ENCODE measurements around the gene RAB20.

The RAB20 gene

DNA sequence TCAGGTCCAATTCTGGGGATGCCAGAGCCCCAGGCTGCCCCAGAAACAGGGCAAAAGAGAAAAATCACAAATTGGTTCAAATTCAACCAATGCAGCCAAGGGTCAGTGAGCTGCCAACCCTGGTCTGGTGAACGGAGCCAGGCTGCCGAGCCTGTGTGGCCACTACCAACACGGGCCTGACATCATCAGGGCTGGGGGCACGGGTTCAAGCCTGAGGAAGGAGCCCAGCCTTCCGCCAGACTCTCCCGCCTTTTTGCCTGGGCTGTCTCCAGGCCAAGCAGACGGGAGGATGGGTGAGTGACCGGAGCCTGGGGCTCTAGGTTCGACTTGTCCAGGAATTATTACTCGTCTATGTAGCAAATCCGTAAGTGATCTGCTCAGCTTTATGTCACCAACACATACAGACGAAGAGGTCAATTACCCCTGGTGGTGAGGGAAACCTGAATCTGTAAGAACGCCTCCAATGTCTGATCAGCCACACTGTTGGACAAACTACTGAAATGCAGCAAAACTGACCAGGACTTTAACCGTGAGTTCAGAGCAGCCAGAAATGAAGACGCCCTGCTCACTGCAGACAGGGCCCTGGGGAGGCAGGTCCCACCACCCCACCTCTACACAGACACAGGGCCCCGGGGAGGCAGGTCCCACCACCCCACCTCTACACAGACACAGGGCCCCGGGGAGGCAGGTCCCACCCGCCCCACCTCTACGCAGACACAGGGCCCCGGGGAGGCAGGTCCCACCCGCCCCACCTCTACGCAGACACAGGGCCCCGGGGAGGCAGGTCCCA is 31.8 kb downstream of the RAB20 start:
- no peak for DNase-seq (ENCODE audit: low read depth in 2 of 3, low spot score in 2 of 3)

DNA sequence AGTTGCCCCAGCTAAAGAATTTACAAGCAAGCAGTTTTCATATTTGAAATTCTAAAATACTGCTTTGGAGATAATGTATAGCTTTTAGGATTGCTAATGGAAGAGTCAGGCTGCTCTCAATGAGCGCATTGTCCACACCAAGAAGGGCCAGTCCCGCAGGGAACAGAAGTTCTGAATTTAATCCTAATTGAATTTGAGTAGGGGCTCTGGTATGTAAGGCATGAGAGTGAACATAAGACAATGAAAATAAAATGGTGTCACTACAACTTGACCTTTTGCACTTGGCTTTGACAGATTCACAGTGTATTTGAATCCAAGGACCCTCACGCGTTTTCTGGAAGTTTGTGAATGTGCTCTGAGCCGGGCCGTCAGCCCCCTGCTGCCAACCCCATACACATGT is 32.6 kb downstream of the RAB20 start:
- DNase-seq (ENCODE audit: low read depth in 2 of 3, low spot score in 2 of 3), result no peak

DNA sequence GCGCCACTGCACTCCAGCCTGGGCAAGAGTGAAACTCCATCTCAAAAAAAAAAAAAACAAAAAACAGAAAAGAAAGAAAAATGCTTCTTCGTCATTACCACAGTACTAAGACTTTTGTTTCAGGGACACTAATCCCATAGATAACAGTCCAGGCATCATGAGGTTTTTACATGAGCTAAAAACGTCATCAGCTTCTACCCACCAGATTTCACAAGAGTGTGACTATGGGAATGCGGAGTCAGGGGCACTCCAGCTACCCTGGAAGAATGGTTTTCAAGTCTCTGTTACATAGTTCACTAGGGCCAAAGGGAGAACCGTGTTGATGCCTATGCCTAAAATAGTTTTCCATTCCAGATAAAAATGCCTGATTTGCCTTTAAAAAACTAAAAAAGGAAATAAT is 33.2 kb downstream of the RAB20 start:
- no peak for DNase-seq (ENCODE audit: low read depth in 2 of 3, low spot score in 2 of 3)

DNA sequence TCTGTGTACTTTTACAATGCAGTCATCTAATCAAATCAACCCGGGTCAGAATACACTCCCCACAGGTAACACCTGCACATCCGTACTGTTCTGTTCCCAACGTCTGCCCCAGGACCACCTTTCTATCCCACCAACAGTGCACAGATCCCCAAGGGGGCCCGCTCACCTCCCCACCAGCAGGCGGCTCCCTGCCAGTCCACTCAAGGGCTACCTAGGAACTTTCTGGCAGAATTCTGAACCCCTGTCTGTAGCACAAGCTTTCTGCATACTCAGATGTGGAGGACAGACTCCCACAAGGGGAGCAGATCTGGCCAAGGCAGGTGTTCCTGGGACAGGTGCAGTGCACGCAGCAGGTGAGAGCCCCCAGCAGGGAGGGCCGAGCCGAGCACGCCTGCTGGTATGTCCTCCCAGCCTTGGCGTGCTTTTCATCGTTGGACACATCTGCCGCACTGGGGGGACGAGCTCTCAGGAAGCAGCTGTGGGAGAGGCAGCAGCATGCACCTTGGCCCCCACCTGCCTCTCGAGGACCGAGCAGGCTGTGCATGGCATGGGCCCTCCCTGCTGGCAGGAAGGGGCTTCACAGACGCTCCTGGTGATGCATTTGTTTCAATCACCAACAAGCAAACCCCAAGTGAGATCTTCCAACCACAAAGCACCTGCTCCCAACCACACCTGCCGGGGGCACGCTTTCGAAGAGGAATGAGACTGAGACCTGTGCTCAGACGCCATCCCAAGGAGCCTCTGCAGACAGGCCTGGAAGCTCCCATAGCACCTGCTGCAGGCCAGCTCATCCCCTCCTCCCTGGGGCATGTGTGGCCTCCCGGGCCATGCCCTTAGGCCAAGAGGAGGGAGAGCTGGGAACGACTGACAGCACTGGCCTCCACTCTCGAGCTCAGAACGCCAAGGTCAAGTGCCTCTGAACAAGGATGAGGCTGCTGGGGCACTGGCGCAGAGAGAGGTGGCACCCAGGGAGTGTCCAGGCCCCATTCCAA is 35.9 kb downstream of the RAB20 start:
- no peak for DNase-seq (ENCODE audit: low read depth in 2 of 3, low spot score in 2 of 3)

DNA sequence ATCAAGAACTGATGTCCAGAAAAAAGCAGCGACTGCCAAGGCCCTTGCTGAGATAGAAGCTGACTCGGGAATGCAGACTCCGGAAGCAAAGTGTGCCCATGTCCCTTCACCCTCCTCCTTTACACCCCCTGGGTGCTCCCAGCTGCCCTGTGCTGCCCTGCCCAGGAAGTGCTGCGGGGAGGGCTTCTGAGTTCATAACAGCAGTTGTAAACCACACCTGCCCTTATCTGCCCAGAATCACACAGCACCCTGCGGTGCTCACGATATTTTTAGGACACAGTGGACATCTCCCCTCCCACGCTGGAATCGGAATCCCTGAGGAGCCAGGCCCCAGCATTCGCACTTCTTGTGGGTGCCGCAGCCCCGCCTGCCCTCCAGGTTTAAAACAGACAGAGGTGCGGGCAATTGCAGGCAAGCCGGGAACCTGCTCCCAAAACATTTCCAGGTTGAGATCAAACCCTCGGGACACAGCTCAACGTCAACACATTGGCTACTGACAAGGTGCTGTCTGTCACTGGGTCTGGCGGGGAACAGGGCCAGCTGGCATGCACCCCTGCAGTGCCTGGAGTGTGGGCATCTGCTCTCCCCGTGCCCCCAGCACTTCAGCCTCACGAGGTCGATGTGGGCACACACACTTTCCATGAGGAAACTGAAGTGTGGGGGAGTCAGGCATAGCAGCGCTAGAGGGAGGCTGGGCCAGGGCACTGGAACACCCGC is 36.8 kb downstream of the RAB20 start:
- DNase-seq (ENCODE audit: low read depth in 2 of 3, low spot score in 2 of 3), result no peak

DNA sequence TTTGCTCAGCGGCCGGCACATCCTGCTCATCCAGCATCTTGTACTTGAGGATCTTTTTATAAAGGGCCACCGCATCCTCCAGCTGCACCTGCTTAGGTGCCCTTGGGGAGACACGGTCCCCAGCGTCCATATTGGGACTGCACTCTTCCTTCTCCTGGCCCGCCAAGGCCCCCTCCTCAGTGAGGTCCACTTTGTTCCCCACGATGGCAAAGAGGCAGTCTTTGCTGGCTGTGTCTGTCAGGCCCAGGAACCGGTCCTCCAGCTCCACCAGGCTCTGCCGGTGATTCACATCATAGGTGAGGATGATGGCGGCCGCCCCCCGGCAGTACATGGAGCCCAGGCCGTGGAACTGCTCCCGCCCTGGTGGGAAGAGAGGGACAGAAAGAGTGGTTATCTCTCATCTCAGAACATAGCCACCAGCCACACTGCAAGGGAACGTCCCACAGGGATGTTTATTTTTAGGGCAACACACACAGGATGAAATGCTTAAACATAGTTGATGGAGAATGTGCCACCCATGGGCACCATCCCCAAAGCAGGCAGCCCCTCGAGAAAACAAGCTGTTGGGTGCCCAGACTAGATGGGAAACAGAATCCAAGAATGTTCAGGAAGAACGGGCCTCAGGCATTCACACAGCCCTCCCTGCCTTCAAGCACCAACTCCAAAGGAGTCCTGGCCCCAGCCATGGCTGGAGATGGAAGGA is 37.5 kb downstream of the RAB20 start:
- no peak for DNase-seq (ENCODE audit: low read depth in 2 of 3, low spot score in 2 of 3)

DNA sequence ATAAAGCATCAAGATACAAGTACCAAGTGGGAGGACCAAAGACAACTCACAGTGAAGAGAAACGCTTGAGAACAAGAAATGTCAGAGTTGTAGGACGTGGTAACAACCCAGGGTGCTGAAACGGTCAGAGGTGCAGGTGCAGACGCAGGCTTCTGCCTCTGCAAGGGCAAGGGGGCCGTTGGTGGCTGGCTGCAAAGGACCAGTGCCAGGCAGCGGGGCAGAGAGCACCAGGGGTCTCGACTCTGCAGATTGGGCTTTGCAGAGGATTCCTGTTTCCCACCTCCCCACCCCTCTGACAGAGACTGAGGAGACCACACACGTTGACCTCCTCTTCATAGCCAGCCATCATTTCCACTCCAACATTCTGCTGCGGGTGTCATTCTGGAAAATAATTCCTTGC is 38.3 kb downstream of the RAB20 start:
- DNase-seq (ENCODE audit: low read depth in 2 of 3, low spot score in 2 of 3), result no peak

DNA sequence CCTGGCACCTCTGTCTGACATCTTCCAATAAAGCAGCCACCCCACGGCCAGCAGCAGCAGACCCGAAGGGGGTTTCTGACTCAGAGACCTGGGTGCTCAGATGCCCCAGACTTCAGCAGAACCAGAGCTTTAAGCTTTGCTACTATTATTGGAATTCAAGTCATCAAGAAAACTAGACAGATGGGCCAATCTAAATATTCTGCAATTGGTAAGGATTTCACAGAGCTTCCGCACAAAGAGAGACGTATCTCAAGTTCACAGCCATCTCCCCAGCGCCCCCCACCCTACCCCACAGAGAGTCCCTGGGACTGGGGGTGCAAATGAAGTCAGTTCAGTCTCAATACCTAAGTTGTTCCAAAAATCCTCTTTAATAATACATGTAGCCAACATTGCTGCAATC is 38.8 kb downstream of the RAB20 start:
- no peak for DNase-seq (ENCODE audit: low read depth in 2 of 3, low spot score in 2 of 3)

DNA sequence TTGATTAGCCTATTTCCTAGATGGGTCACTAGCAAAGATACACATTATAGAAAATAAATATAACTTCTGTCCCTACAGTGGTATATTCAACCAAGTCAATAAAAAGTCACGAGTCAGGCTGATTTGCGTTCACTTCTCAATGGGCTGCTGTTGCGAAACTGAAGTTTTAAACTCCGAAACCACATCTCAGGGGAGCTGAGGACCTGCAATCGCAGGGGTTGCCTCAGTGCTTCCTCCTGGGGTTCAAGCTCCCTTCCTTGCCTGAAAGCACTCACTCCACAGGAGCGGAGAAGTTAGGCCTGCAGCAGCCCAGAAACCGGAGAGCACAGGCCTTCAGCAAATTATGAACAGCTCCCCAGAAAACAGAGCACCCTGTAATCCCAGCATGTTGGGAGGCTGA is 39.6 kb downstream of the RAB20 start:
- no peak for DNase-seq (ENCODE audit: low read depth in 2 of 3, low spot score in 2 of 3)

DNA sequence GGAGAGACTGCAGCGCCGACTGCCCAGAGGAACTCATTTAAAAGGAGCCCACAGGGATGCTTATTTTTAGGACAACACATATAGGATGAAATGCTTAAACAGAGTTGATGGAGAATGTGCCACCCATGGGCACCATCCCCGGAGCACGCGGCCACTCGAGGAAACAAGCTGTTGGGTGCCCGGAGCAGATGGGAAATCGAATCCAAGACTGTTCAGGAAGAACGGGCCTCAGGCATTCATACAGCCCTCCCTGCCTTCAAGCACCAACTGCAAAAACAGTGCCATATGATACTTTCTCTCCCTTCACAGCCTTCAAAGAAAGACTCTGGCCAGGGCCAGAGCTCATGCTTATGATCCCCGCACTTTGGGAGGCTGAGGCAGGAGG is 40.2 kb downstream of the RAB20 start:
- no peak for DNase-seq (ENCODE audit: low read depth in 2 of 3, low spot score in 2 of 3)

DNA sequence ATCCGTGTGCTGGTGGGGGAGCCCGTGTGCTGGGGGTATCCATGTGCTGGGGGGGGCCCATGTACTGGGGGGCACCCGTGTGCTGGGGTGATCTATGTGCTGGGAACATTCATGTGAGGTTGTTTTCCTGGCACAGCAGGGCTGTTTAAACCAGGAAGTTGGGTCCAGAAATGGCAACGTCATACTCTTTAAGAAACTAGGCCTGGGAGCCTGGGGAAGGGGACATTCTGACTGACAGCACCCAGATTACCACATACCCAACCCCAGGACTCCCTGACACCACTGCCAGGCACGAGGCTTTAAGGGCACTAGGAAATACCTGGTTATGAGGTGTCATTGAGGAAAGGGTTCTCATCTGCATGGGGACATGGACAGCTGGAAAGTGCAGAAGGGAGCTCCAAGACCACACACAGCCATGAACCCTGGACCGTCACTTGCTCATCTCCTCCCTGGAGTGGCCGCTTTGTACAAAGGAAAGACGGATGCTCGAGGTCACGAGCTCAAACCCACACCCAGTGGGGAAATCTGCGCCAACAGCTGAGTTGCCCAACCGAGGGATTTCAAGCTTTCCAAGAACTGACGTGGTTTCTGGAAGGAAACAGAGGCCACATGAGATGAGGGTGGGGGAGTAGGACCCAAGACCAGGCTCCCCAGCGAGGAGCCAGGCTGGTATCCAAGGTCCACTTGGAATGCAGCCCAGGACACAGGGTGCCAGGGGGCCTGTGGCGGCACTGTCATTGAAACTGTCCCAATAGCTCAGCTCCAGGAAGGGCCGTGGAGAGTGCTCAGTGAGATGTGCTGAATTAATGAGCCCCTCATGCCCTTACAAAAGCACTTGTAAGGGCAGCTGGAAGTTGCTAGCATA is 40.9 kb downstream of the RAB20 start:
- no peak for DNase-seq (ENCODE audit: low read depth in 2 of 3, low spot score in 2 of 3)

DNA sequence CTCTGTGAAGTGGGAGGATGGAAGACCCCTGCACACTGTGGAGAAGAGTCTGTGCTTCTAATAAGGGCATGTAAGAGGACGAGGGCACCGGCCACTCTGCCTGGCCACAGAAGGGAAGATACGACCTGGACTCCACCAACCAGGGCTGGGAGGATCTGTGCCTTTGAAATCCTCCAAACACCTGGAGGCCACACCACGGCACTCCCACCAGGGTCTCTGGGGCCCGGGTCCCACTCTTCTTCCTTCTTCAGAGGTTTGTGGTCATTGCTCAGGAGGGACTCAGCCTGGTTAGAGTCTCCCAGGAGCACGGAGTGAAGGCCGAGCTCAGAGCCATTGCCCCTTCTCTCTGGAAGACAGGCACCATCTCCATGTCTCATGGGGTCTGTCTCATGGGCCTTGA is 42.0 kb downstream of the RAB20 start:
- DNase-seq (ENCODE audit: low read depth in 2 of 3, low spot score in 2 of 3), result no peak

DNA sequence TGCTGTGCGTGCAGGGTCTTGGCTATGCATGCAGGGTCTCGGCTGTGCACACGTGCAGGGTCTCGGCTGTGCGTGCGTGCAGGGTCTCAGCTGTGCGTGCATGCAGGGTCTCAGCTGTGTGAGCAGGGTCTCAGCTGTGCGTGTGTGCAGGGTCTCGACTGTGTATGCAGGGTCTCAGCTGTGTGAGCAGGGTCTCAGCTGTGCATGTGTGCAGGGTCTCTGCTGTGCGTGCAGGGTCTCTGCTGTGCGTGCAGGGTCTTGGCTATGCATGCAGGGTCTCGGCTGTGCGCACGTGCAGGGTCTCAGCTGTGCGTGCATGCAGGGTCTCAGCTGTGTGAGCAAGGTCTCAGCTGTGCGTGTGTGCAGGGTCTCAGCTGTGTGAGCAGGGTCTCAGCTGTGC is 42.5 kb downstream of the RAB20 start:
- no peak for DNase-seq (ENCODE audit: low read depth in 2 of 3, low spot score in 2 of 3)

DNA sequence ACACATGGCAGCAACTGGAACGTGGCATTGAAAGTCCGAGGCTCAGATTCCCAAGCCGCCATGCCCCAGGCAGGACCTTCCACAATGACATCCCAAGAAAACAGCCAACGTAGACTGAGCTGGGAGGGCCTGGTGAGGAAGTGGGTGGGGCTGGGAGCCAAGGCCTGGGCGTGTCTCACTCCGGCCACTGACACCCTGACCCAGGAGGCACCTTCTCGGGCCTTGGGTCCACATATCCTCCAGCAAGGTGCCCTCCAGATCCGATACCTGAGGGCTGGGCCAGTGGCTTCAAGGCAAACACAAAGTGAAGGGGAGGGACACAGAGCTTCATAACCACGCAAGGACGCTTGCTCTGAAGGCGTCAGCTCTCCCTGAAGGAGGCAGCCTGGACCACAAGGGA is 43.0 kb downstream of the RAB20 start:
- DNase-seq (ENCODE audit: low read depth in 2 of 3, low spot score in 2 of 3), result no peak

DNA sequence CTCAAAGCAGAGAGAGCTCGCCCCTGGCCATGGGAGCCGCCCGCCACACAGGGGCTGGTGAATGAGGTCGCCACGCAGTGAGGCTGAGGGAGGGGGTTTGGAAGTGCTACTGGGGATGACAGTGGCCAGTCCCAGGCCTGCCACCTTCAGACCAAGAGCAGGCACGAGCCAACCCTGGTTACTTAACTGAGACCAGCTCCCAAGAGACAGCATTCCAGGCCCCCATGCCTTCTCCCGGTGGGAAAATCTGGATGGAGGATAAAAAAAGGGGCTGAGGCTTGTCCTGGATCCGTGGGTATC is 43.3 kb downstream of the RAB20 start:
- DNase-seq (ENCODE audit: low read depth in 2 of 3, low spot score in 2 of 3), result no peak

DNA sequence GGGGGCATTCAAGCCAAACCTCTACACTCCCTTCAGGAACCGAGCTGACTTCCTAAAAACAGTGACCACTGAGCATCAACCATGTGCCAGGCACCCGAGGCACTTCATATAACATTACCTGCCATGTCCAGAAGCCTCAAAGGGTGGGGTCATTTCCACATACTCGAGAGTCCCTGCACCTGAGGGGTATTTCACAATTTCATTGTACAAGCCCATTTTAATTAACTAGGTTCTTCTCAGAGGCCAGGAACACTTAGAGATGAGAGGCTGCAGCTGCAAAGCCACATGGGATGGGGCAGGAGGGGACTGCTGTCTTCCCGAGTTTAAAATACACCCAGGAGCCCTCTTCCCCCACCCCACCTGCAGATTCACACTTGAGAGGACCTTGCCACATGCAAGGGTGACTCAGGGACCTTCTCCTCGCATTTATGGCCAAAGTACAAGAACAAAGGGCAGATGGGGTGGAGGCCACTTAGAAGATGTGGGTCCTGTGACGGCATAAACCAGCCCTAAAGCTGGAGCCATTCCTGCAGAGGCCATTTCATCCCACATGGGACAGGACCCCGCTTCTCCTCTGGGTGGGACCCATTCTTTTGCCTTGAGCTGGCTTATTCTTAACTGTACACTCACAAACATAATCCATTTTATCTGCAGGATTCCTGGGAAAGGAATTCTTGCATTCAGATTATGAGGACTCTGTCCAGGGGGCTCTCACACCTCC is 43.9 kb downstream of the RAB20 start:
- no peak for DNase-seq (ENCODE audit: low read depth in 2 of 3, low spot score in 2 of 3)

DNA sequence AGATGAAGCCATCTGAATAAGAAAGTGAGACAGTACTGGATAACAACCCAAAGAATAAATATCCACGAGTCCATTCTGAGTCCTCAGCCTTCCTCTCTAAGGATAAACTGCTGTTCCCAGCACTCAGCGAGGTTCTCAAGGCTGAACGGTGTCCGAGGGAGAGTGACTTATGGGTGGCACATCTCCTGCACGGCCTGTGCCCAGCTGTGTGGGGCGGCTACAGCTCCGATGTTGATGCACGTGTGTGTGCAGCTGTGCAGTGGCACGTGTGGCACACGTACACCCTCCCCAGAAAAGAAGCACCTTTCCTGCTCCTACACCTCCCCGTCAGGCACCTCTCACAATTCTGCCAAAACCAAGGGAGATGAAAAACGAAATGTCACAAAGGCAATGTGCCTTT is 45.0 kb downstream of the RAB20 start:
- no peak for DNase-seq (ENCODE audit: low read depth in 2 of 3, low spot score in 2 of 3)

DNA sequence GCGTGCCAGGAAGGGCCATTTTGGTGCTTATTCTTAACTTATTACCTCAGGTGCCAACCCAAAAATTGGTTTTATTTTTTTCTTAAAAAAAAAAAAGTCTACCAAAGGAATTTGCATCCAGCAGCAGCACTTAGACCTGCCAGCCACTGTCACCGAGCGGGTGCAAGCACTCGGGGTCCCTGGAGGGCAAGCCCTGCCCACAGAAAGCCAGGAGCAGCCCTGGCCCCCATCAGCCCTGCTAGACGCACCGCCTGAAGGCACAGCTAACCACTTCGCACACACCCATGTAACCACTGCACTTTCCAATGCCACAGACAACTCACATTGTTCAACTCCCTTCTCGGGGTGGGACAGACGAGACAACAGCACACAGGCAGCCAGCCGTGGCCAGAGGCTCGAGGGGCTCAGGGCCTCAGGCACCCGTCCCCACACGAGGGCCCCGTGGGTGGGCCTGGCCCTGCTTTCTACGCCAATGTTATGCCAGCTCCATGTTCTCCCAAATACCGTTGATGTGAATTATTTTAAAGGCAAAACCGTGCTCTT is 49.3 kb downstream of the RAB20 start:
- DNase-seq (ENCODE audit: low read depth in 2 of 3, low spot score in 2 of 3), result no peak

DNA sequence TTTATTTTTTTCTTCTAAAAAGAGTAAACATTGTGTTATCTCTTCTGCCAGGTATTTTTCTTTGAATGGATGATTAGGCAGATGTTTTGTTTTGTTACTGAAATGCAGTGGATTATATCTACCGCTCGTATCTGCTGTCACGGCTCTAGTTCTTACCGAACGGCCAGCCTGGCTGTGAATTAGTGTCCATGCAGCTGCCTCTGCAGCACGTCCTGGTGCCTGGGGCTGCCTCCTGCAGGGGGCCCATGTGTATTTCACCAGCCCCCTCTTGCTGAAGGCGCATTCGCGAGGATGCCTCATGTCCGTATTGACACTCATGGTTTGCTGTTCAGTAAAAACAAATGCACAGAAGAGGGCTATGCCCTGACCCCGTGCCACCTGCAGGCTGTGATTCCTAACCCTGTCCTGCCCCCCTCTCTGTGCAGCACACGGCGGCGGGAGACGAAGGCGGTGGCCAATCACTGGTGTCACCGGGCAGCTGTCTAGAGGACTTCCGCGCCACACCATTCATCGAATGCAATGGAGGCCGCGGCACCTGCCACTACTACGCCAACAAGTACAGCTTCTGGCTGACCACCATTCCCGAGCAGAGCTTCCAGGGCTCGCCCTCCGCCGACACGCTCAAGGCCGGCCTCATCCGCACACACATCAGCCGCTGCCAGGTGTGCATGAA is 49.9 kb downstream of the RAB20 start:
- DNase-seq (ENCODE audit: low read depth in 2 of 3, low spot score in 2 of 3), result no peak
